KOPT-K1 (cell line): ENCODE results near the gene HPF1.
A peak's percentile ranks its signal among the peaks of the same experiment; 100 is the strongest.
"Not testable (repeated sequence)": the region's sequence is repeated elsewhere in the genome, so short reads cannot be mapped to it uniquely, and the experiment has no call there.

Experiments
- H3K27ac ChIP-seq: fragments of 200-600 bp; sonication (generic); 2 replicates; pipeline ENCODE4 v1.5.1; 2016; ENCODE audit warnings: antibody characterized with exemption, mild to moderate bottlenecking, low read depth, low read length; ENCODE audit not compliant: poor library complexity, severe bottlenecking
- H3K36me3 ChIP-seq: fragments of 200-600 bp; sonication (generic); 2 replicates; pipeline ENCODE4 v1.5.1; 2017; ENCODE audit warnings: antibody characterized with exemption, mild to moderate bottlenecking, low read length, moderate library complexity; ENCODE audit not compliant: insufficient read depth
- H3K9me3 ChIP-seq: fragments of 200-600 bp; sonication (generic); 2 replicates; pipeline ENCODE4 v1.5.1; 2017; ENCODE audit warnings: antibody characterized with exemption, low read length, mild to moderate bottlenecking; ENCODE audit not compliant: insufficient read depth, poor library complexity, severe bottlenecking

Gene HPF1

DNA sequence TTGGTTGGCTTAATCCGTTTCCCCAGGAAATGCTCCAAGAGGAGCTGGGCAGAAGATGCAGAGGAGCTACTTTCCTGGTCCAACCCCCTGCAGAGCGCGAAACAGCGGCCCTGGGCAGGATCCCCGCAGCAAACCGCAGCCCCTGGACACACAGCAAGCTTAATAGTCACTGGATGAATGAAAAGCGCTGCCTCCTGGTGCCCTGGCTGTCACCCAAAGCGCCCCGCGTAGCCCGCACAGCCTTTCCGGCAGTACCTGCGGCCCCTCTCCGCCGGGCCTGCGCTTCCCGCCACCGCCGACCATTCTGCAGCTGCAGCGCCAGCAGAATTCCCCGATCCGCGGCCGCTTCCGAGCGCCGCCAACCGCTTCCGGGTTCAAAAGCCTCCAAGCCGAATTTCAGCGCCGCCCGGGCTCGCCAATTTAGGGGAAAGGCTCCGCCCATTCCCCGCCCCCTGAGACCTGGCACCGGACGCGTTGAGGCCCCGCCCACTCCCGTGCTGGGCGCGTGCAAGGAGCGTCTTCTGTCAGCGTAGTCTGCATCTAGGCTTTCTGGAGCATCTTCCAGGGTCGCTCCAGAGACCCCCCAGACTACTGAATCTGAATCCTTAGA lies at the start of gene HPF1:
Gene HPF1, minus strand, starts transcription at position 370 of the 610 bp plus-strand sequence. Its CDS starts 67 bp downstream, at position 303.
- H3K27ac ChIP-seq = peak within 1 kb of the TSS; percentile 74
- H3K9me3 ChIP-seq = no peaks in the 10 kb centered on the region
- peaks cover 12% of the 10 kb centered on the region; the same call in 1 of the 2 replicates for H3K36me3 ChIP-seq

DNA sequence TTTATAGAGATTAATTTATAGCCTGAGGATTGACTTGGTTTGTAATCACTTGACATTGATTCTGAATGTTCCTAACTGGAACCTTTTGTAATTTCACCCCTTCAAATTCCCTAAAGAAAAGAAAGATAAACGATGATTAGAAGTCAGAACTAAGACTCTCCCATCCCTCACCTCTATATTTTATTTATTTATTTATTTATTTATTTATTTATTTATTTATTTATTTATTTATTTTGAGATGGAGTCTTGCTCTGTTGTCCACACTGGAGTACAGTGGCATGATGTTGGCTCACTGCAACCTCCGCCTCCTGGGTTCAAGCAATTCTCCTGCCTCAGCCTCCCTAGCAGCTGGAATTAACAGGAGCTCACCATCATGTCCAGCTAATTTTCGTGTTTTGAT lies 49.0 kb upstream of the HPF1 start:
- not testable (repeated sequence) for H3K27ac ChIP-seq, H3K36me3 ChIP-seq
- H3K9me3 ChIP-seq = peaks cover 12% of the 10 kb centered on the region

DNA sequence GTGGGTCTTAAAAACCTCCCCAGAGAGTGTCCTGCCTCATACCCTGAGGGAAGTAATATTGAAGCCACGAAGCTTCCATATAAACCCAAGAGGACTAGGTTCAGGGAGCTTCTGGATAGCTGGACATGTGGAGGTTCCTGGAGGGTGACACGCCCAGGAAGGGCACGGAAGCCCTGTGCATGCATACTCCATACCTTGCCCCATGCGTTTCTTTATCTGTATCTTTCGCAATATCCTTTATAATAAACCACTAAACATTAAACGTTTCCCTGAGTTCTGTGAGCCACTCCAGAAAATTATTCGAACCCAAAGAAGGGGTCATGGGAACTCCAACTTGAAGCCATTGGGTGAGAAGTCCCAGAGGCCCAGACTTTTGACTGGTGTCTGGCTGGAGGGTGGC lies 45.7 kb upstream of the HPF1 start:
- peaks cover 12% of the 10 kb centered on the region for H3K9me3 ChIP-seq
- H3K27ac ChIP-seq = no peak overlapping the region
- H3K36me3 ChIP-seq = no peaks in the 10 kb centered on the region

DNA sequence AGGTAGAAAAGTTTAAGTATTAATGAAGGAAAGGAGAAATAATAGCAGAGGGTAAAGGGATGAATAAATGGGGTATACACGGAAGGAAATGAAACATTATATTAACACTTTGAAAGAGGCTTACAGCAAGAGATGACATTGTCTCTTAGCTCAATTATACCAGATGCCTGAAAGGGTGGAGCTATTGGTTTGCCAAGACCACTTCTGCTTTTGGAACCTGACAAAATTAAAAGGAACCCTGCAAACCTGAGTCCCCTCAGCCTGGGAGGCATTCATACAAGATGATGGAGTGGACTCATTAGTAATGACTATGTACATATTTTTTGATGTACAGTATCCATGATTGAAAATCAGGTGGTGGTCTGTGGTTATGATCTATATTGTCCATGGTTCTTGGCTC lies 45.1 kb upstream of the HPF1 start:
- Histone ChIP-seq H3K9me3 (peaks cover 12% of the 10 kb centered on the region), H3K27ac (no peak overlapping the region)

DNA sequence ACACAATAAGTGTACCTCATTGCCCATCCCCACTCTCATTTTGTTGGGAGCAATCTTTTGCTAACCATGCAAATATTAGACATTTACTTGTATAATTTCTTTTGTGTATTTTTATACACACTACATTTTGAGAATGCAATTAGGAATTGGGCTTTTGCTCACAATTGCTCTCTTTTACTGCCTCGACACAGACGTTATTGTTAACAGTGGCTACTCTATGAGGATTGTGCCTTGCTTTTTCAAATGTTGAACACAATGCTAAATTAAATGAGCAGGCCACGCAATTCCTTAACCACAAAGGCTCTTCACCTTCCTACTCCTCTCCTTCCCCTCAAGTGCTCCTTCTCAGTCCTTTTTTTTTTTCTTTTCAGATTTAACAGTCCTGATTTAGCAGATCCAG lies 42.8 kb upstream of the HPF1 start:
- no peaks in the 10 kb centered on the region for H3K36me3 ChIP-seq
- H3K9me3 ChIP-seq = peaks cover 7% of the 10 kb centered on the region
- no peak overlapping the region for H3K27ac ChIP-seq

More for the DNA sequence above, 45.1 kb upstream of the HPF1 start:
- no peaks in the 10 kb centered on the region for H3K36me3 ChIP-seq

DNA sequence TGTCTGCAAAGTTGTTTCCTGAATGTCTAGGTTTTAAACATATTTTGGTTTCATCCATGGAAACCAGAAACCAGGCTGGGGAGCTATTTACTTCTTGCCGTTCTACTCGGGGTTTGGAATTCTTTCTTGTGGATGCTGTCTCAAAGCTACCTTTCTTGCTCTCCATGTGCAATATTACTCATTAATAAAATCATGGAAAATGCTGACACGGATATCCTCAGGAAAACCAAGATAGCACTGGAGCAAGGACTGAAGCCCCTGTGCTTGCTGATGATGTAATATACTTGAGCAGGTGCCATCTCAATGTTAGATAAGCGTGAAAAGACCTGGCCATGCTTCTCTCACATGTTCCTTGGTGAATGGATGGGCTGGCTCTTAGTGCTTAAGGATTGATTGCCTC lies 41.5 kb upstream of the HPF1 start:
- Histone ChIP-seq H3K27ac (no peak overlapping the region), H3K9me3 (no peaks in the 10 kb centered on the region), H3K36me3 (no peaks in the 10 kb centered on the region)

DNA sequence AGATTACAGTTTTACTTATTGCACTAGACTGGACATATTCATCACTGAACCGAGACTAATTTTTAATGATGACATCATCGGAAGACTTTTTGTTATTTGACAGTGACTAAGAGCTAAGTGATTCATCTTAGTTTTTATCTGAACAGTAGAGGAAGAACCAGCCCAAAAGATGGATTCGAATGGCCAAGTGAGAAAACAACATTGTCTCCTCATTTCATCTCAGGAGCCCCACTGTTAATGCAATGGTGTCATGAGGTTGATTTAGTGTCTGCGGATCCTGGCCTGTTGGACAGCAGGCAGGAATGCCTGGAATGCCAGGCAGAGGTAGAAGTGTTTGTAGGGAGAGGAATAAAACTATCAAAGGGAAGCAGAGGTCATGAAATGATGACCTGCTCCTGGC lies 37.8 kb upstream of the HPF1 start:
- H3K9me3 ChIP-seq = no peaks in the 10 kb centered on the region
- no peak overlapping the region for H3K27ac ChIP-seq
- no peaks in the 10 kb centered on the region for H3K36me3 ChIP-seq

DNA sequence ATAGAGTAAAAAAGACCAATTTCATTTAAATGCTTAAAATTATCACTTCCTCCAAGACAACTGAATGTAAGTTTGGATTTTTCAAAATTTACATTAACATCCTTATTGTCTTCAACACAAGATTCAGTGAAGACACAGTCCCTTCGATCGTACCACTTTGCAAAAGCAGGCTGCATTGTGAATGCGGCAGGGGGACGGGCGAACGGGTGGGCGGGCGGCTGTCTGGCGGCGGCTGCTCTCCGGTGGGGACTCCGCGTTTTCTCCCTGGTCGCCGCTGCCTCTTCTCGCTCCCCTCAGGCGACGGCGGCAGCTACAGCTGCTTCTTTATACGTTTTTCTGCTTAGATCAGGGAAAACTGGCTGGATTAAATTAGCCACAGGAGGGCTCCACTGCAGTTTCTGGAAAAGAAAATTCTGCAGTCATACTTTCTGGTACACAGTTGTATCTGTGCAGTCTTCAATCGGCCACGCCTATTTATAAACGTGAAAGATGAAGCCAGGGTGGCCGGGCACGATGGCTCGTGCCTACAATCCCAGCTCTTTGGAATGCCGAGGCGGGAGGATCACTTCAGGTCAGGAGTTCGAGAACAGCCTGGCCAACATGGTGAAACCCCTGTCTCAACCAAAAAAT lies 33.9 kb upstream of the HPF1 start:
- H3K9me3 ChIP-seq = no peaks in the 10 kb centered on the region
- no peak overlapping the region for H3K27ac ChIP-seq
- H3K36me3 ChIP-seq = no peaks in the 10 kb centered on the region

DNA sequence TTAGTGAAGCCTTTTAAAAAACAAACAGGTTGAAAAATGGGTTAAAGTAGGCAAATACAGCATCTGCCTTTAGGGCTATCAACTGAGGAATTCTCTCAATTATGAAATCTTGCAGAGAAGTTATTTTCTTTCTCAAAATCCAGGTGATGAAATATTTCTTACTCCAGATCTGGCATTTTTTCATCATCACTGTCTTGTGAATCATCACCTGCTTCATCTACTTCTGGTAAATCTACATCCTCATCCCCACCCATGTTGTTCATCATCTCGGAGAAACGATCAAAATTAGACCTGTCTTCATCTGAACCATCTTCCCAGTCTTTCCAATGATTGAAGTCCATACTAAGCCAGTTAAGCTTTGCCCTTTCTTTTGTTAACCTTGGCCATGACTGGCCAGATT lies 33.3 kb upstream of the HPF1 start:
- Histone ChIP-seq H3K36me3 (no peaks in the 10 kb centered on the region), H3K27ac (no peak overlapping the region), H3K9me3 (no peaks in the 10 kb centered on the region)

DNA sequence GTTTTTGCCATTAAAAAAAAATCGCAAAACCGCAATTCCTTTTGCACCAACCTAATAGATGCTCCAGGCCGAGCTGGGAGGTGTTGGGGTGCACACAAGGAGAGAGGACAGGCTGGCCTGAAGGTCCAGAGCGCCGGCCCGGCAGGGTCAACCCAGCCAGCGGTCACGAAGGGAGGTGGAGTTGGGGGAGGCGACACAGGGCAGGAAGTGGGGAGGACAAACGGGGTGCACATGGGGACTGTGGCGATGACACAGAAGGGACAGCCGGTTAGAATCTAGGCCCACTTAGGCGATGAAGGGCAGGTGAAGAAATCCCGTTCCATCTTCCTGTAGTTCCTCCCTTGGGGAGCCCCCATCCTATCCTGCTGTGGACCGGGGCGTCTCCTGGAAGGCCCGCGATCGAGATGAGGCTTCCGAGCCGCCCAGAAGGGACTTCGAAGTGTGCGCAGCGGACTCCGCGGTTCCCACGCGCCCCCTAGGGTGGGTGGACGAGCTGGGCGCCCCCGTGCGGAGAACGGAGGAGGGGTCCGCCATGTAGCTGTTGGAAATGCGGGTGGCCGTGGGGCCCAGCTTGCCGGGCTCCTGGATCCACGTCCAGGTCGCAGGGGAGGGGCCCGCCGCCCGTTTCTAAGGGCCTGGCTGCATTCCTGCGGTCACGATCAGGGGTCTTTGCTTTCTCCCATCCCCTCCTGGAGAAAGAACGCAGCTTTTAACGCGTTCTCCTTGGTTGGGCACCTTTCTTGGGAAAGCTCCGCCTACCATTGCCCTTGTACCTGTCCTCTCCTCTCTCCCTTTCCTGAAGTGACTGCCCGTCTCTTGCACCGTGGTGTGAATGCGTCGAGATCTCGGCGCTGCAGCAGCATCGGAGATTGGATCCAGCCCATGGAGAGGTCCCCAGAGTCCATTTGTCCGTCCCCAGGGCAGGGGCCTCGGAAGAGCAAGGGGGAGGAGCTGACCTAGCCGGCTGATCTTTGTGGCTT lies 17.0 kb upstream of the HPF1 start:
- H3K9me3 ChIP-seq = peaks cover 4% of the 10 kb centered on the region
- no peak overlapping the region for H3K27ac ChIP-seq
- H3K36me3 ChIP-seq = no peaks in the 10 kb centered on the region

DNA sequence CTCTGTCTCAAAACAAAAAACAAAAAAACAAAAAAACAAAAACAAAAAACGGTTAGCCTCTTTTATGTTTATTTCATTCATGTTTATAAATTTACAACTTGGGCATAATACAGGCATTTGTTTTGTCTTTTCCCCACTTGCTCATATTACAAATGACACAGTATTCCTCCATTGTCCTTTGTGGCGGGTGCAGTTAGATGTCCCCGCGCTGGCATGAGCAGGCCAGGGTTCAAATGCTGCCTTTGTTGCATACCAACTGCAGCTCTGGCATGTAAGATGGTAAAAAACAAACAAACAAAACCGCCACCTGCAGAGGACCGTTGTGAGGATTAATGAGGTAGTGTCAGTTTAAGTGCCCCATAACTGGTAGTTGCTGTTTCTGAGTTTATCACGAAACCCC lies 16.1 kb upstream of the HPF1 start:
- no peaks in the 10 kb centered on the region for H3K36me3 ChIP-seq
- peaks cover 4% of the 10 kb centered on the region for H3K9me3 ChIP-seq
- no peak overlapping the region for H3K27ac ChIP-seq

DNA sequence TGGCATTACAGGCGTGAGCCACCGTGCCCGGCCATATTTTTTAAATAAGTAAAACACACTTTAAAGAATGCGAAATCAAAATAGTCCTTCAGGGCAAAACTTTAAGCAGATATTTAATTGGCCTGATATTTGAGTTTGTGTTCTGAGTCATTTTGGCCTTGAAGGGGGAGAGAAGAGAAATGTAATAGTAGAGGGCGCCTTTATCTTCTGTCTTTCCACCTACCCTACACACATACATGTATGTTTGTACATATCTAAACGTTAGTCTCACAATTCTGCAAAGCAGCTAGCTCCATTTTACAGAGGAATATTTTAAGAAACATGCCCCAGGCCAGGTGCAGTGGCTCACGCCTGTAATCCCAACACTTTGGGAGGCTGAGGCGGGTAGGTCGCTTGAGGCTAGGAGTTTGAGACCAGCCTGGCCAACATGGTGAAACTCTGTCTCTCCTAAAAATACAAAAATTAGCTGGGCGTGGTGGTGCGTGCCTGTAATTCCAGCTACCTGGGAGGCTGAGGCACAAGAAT lies 13.9 kb upstream of the HPF1 start:
- H3K27ac ChIP-seq, H3K9me3 ChIP-seq, H3K36me3 ChIP-seq: not testable (repeated sequence)

DNA sequence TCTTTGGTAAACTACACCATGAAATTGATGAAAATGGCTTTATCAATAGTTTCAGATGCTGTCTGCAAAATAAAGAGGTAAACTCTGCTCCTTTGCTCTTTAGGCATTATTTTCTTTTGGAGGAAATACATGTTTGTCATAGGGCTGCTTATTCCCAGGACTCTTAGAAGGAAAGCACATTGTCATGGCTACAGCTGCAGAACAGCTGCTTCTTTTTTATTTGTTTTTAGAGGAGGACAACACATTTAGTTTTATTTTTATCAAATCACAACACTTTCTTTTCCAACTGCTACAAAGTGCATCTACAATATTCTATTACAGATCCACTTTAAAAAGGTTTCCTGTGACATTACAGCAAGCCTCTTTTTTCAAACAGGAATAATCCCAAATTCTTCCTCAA lies 12.7 kb upstream of the HPF1 start:
- Histone ChIP-seq H3K27ac (no peak overlapping the region), H3K9me3 (no peaks in the 10 kb centered on the region), H3K36me3 (no peaks in the 10 kb centered on the region)

DNA sequence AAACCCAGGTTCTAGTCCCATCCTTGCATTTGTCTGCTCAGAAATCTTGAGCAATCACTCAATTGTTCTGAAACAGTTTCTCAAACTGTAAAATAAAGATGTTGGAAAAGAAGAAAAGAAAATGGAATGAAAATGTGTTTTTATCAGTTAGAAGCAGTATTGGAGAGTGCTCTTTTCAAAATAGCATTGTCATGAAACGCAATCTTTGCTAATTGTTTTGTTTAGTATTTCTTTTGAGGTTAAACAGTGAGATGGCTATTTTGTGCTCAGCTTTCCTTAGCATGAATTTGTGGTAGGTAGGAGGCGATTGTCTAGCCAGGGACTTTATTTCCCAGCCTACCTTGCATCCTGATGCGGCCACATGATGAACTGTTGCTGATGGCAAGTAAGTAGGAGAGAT lies 10.6 kb upstream of the HPF1 start:
- Histone ChIP-seq H3K9me3 (no peaks in the 10 kb centered on the region), H3K36me3 (no peaks in the 10 kb centered on the region), H3K27ac (no peak overlapping the region)

DNA sequence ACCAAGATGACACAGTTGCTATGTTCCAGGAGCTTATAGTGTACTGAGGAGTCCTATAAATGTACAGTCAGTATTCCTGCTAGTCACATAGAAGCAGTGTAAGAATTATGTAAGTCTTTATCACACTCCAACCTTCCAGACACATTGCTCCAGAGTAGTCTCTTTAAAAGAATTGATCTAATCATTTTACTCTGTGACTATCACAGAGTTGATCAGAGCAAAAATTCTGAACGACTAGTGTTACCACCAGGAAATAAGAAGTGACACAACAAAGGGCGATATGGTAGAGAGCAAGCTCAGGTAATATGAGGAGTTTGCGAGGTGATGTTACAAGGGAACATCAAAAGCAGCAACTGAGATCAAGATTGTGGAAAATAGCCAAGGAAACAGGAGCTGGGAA lies 9.0 kb upstream of the HPF1 start:
- Histone ChIP-seq H3K9me3 (no peaks in the 10 kb centered on the region), H3K27ac (no peak overlapping the region), H3K36me3 (no peaks in the 10 kb centered on the region)
